Left lung (tissue), 10 donors: ENCODE measurements around the gene PTPRQ. TPM values are rescaled to one million over a fixed set of nuclear protein-coding genes. Genes with fewer than 3 reads are reported as not detected.

Experiments used
- ATAC-seq: fragments of 200-7000 bp; cut with Tn5 transposase; one replicate; pipeline ENCODE4 v1.9.1; 2020; ENCODE audit warnings: moderate library complexity
- DNase-seq, 4 donors: peaks; one replicate each; pipeline ENCODE4 v3.0.0-alpha.2; 2013 to 2020
- H3K27ac ChIP-seq, 2 donors: fragments of 200-600 bp; sonication (generic) in 1 of 2; one replicate each; pipeline versions ENCODE4 v1.5.0 to v1.8.0; 2020 to 2021
- H3K27me3 ChIP-seq, 2 donors: fragments of 200-600 bp; sonication (generic) in 1 of 2; one replicate each; pipeline versions ENCODE4 v1.5.0 to v1.8.0; 2020 to 2021
- H3K36me3 ChIP-seq, 2 donors: fragments of 200-600 bp; sonication (generic) in 1 of 2; one replicate each; pipeline versions ENCODE4 v1.5.0 to v1.8.0; 2020 to 2021
- H3K4me1 ChIP-seq, 2 donors: fragments of 200-600 bp; one replicate each; pipeline ENCODE4 v1.8.0; 2021
- H3K4me3 ChIP-seq, 2 donors: fragments of 200-600 bp; sonication (generic) in 1 of 2; one replicate each; pipeline versions ENCODE4 v1.5.0 to v1.8.0; 2020 to 2021; ENCODE audit warnings: mild to moderate bottlenecking in 1 of 2
- H3K9me3 ChIP-seq, 2 donors: fragments of 200-600 bp; sonication (generic) in 1 of 2; one replicate each; pipeline versions ENCODE4 v1.5.0 to v1.8.0; 2020 to 2021
- intact Hi-C, 2 donors: fragments of 100-400 bp; cut with DNase I; formaldehyde crosslinking; loops; one replicate each; pipeline versions ENCODE4 v1.11.2 to v1.14.2; 2022
- polyA plus RNA-seq, 6 donors: library from polyadenylated mRNA; unstranded; fragments of 120-200 nt; gene quantifications; one replicate each; pipeline ENCODE4 v1.2.1, GENCODE V29; 2013; ENCODE audit not compliant: insufficient read length in 6 of 6
- total RNA-seq, 2 donors: library from RNA; stranded (reverse); fragmentation: NEBNext Ultra II Directional; extraction: Animal tissue kit (Norgen Biotek cat#: 25700); gene quantifications; one replicate each; pipeline ENCODE4 v1.2.1, GENCODE V29; 2021
- TF ChIP-seq, protein P1 (sequence below), 2 donors: fragments of 200-600 bp; sonication (generic) in 1 of 2; IDR thresholded peaks; one replicate each; pipeline versions ENCODE4 v1.5.0 to v1.8.0; 2021; ENCODE audit warnings: antibody characterized with exemption in 2 of 2
- donor health status: DM: no; HTN: yes; CAD: no.
- donor health status: DM: no; HTN: no; CAD: no.

PTPRQ gene
- total and polyA plus RNA-seq, 8 donors = 0.79 to 9.1 (median 3.8) TPM

DNA sequence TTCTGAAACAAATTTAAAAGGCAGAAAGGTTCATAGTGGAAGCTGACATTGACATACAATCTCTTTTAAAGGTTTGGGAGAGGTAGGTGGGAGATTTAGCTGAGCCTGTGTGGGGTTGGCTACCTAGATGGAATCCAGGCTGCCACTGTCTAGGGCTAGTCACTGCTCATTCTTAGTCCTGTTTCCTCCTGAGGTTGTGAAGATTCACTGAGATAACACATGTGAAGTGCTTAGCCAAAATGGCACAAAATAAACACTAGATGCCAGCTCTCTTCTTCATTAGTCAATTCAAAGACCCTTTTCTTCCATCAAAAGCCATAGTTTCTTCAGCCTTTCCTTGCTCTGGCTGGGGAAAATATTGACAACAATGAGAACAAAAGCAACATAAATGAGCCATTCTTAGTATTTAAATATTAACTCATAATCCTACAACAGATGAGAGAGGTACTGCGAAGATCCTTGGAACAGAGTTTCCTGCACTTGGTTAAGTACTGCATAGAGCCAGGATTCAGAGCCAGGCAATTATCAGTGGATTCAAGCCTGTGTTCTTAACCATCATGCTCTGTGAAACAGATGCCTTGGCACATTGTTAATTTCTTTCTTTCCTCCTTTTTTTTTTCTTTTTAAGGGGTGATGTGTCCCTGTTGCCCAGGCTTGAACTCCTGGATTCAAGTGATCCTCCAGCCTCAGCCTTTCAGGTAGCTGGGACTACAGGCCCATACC lies 266.9 kb downstream of the PTPRQ start:
- no peak for ATAC-seq
- TF ChIP-seq, protein P1, sequence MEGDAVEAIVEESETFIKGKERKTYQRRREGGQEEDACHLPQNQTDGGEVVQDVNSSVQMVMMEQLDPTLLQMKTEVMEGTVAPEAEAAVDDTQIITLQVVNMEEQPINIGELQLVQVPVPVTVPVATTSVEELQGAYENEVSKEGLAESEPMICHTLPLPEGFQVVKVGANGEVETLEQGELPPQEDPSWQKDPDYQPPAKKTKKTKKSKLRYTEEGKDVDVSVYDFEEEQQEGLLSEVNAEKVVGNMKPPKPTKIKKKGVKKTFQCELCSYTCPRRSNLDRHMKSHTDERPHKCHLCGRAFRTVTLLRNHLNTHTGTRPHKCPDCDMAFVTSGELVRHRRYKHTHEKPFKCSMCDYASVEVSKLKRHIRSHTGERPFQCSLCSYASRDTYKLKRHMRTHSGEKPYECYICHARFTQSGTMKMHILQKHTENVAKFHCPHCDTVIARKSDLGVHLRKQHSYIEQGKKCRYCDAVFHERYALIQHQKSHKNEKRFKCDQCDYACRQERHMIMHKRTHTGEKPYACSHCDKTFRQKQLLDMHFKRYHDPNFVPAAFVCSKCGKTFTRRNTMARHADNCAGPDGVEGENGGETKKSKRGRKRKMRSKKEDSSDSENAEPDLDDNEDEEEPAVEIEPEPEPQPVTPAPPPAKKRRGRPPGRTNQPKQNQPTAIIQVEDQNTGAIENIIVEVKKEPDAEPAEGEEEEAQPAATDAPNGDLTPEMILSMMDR (IDR thresholded peaks at IDR 0.05) = no peak
- no peaks in the 10 kb centered on the region for H3K36me3 ChIP-seq
- no peaks in the 10 kb centered on the region for H3K9me3 ChIP-seq
- no peak for DNase-seq
- no peak overlapping the region for H3K4me3 ChIP-seq
- H3K4me1 ChIP-seq = no peaks in the 10 kb centered on the region
- H3K27me3 ChIP-seq = peaks cover 11 to 84% of the 10 kb centered on the region in 2 donors
- no peak overlapping the region for H3K27ac ChIP-seq
- intact Hi-C loops = no loop called here

DNA sequence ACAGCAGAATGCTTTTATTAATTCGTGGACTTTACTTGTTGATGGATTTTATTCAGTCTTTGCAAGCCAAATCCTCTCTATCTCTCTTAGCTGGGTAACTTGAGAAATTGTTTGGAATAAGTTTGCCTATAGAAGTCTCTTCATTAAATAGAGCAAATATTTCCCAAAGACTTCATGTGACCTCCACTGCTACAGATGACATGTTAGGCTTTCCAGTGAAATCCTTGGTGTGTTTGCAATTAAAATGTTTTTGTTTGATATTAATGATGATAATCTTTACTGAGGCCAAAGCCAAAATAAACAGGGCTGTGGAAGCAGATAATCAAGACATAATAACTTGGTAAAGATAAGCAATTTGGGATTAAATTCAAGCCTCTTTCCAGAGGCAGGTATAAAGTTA lies 267.8 kb downstream of the PTPRQ start:
- no peak overlapping the region for H3K27ac ChIP-seq
- TF ChIP-seq, protein P1 (IDR thresholded peaks at IDR 0.05) = no peak
- ATAC-seq (no peak), DNase-seq (no peak)
- peaks cover 11 to 87% of the 10 kb centered on the region in 2 donors for H3K27me3 ChIP-seq
- no peaks in the 10 kb centered on the region for H3K36me3 ChIP-seq
- H3K9me3 ChIP-seq = no peaks in the 10 kb centered on the region
- no peaks in the 10 kb centered on the region for H3K4me1 ChIP-seq
- no peak overlapping the region for H3K4me3 ChIP-seq
- intact Hi-C loops = no loop called here

DNA sequence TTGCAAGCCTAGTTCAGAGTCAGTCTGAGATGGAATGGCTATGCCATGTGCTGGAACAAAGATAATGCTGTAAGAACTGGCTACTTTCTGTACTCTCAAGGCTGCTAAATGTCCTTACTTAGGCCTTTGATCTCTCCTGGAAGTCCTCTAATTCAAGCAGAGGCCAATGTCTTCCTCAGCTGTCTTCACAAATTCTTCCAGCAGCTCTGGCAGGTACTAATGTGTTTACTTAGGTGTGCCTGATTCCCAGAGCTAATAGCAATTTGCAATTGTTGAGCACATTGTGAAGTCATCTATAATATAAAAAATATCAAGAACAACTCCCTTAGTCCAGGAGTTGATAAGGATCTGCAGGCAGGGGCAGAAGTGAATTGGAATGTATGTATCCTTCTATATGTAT lies 268.8 kb downstream of the PTPRQ start:
- Histone ChIP-seq H3K9me3 (no peaks in the 10 kb centered on the region), H3K27me3 (peaks cover 11 to 87% of the 10 kb centered on the region in 2 donors), H3K4me1 (no peaks in the 10 kb centered on the region), H3K4me3 (no peak overlapping the region), H3K36me3 (no peaks in the 10 kb centered on the region), H3K27ac (no peak overlapping the region)
- TF ChIP-seq, protein P1 (IDR thresholded peaks at IDR 0.05) = no peak
- DNase-seq (no peak), ATAC-seq (no peak)
- intact Hi-C loops = no loop called here

DNA sequence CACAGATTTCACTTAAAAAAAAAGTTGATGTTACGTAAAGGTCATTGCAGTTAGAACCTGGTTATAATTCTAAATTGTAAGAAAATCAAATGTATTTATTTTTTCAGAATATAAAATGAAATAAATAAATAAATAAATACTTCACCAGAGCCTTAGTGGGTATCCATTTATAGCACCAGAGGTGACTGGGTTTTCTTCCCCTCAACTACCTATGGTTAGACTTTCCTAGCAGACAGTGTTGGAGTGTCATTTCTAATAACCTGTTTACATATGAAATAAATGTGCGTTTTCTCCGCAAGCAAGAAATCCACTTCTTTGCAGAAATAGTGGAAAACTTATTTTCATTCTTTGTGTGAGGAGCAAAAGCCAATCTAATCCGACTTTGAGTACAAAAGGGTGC lies 269.4 kb downstream of the PTPRQ start:
- no peaks in the 10 kb centered on the region for H3K36me3 ChIP-seq
- H3K27ac ChIP-seq = no peak overlapping the region
- DNase-seq (no peak), ATAC-seq (no peak)
- H3K4me1 ChIP-seq = no peaks in the 10 kb centered on the region
- TF ChIP-seq, protein P1 (IDR thresholded peaks at IDR 0.05) = no peak
- no peak overlapping the region for H3K4me3 ChIP-seq
- peaks cover 7 to 81% of the 10 kb centered on the region in 2 donors for H3K27me3 ChIP-seq
- no peaks in the 10 kb centered on the region for H3K9me3 ChIP-seq
- intact Hi-C loops = no loop called here

DNA sequence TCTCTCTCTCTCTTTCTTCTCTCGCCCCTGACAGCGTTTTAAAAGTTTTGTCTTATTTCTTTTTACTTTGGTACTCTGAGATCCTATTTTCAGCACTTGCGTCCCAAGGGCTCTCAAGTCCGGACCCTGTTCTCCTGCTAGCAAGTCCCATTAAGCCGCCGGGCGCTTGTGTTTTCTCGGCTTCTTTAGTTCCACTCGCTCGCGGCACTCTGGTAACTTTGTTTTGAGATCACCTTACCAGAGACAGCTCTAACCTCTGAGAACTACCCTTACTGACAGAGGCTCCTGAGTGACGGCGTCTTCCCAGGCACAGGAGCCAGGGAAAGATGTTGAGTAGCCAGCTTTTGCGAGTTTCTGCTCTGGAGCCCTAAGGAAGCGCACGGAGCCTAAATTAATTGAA lies 270.0 kb downstream of the PTPRQ start:
- no peaks in the 10 kb centered on the region for H3K36me3 ChIP-seq
- H3K9me3 ChIP-seq = no peaks in the 10 kb centered on the region
- TF ChIP-seq, protein P1 (IDR thresholded peaks at IDR 0.05) = no peak
- H3K4me1 ChIP-seq = no peaks in the 10 kb centered on the region
- no peak overlapping the region for H3K4me3 ChIP-seq
- H3K27me3 ChIP-seq = peaks cover under 1 to 75% of the 10 kb centered on the region in 2 donors
- DNase-seq = peak in 1 of 4 donors; percentile 39
- ATAC-seq = no peak
- H3K27ac ChIP-seq = no peak overlapping the region
- intact Hi-C loops = no loop called here
